Liver (tissue), 9 donors: ENCODE measurements around the gene RTF1. TPM values are rescaled to one million over a fixed set of nuclear protein-coding genes. Genes with fewer than 3 reads are reported as not detected.

Experiments
- DNase-seq: peaks from one replicate; pipeline ENCODE4 v3.0.0-alpha.2; 2017; ENCODE audit warnings: low spot score
- H3K27ac ChIP-seq, 2 donors: one replicate each; pipeline ENCODE4 v1.7.0; 2013; ENCODE audit warnings: inconsistent platforms in 2 of 2, low read length in 2 of 2, control low read depth in 1 of 2, low read depth in 1 of 2, mild to moderate bottlenecking in 1 of 2
- H3K27me3 ChIP-seq, 4 donors: one replicate each; pipeline versions ENCODE4 v1.6.1 to v1.7.0; 2013; ENCODE audit warnings: low read length in 3 of 4, inconsistent platforms in 1 of 4, mild to moderate bottlenecking in 1 of 4, moderate library complexity in 1 of 4; ENCODE audit not compliant: control insufficient read depth in 4 of 4, insufficient read depth in 4 of 4
- H3K36me3 ChIP-seq, 4 donors: one replicate each; pipeline versions ENCODE4 v1.6.1 to v1.7.0; 2013; ENCODE audit warnings: low read length in 3 of 4, mild to moderate bottlenecking in 3 of 4, low read depth in 1 of 4, moderate library complexity in 1 of 4; ENCODE audit not compliant: control insufficient read depth in 4 of 4, insufficient read depth in 3 of 4
- H3K4me1 ChIP-seq, 4 donors: one replicate each; pipeline versions ENCODE4 v1.6.1 to v1.7.0; 2013; ENCODE audit warnings: low read length in 3 of 4, mild to moderate bottlenecking in 3 of 4, moderate library complexity in 1 of 4; ENCODE audit not compliant: control insufficient read depth in 4 of 4, insufficient read depth in 4 of 4
- H3K4me3 ChIP-seq, 3 donors: one replicate each; pipeline versions ENCODE4 v1.6.1 to v1.7.0; 2013; ENCODE audit warnings: low read length in 3 of 3, control low read depth in 1 of 3, low read depth in 1 of 3, mild to moderate bottlenecking in 1 of 3
- H3K9ac ChIP-seq, 2 donors: one replicate each; pipeline ENCODE4 v1.7.0; 2013; ENCODE audit warnings: low read length in 2 of 2, mild to moderate bottlenecking in 2 of 2, moderate library complexity in 2 of 2, control low read depth in 1 of 2, low read depth in 1 of 2
- H3K9me3 ChIP-seq, 4 donors: one replicate each; pipeline versions ENCODE4 v1.6.1 to v1.7.0; 2013; ENCODE audit warnings: low read length in 3 of 4; ENCODE audit not compliant: control insufficient read depth in 4 of 4
- EGR1 ChIP-seq, 2 donors: IDR thresholded peaks; 2 replicates each; pipeline ENCODE4 v1.6.1; 2016 to 2018; ENCODE audit warnings: antibody characterized with exemption in 2 of 2, low read depth in 2 of 2
- FOXA2 ChIP-seq: IDR thresholded peaks from 2 replicates; pipeline ENCODE4 v1.6.1; 2016; ENCODE audit warnings: antibody characterized with exemption
- HNF4G ChIP-seq: IDR thresholded peaks from 2 replicates; pipeline ENCODE4 v1.6.1; 2016; ENCODE audit warnings: antibody characterized with exemption
- NR2F2 ChIP-seq: IDR thresholded peaks from 2 replicates; pipeline ENCODE4 v1.6.1; 2016; ENCODE audit warnings: antibody characterized with exemption
- RXRA ChIP-seq, 2 donors: IDR thresholded peaks; 2 replicates each; pipeline ENCODE4 v1.6.1; 2017 to 2018; ENCODE audit warnings: antibody characterized with exemption in 2 of 2, mild to moderate bottlenecking in 1 of 2
- SP1 ChIP-seq: IDR thresholded peaks from 2 replicates; pipeline ENCODE4 v1.6.1; 2018; ENCODE audit warnings: antibody characterized with exemption, mild to moderate bottlenecking
- TAF1 ChIP-seq: conservative IDR thresholded peaks from 2 replicates; pipeline ENCODE4 v1.6.1; 2016; ENCODE audit warnings: antibody characterized with exemption, mild to moderate bottlenecking
- YY1 ChIP-seq: IDR thresholded peaks from 2 replicates; pipeline ENCODE4 v1.6.1; 2016; ENCODE audit warnings: antibody characterized with exemption, mild to moderate bottlenecking
- WGBS: extraction: QIAGEN DNeasy Blood & Tissue Kit; methylation state at CpG from one replicate; pipeline ENCODE4 v1.1.7; 2013; 5-methylcytosine and 5-hydroxymethylcytosine counted together
- polyA plus RNA-seq, 2 donors: library from polyadenylated mRNA; stranded (reverse) in 1 of 2; unstranded in 1 of 2; fragments of 200-250 nt in 1 of 2; fragments of >200 nt in 1 of 2; fragmentation: Nextera tagmentation in 1 of 2; extraction: Ambion mirVana in 1 of 2; gene quantifications; one replicate each; pipeline versions ENCODE4 v1.2.1 to v1.2.3, GENCODE V29; 2013 to 2015
- total RNA-seq, 2 donors: library from RNA; depleted of rRNA; stranded (reverse); fragments of >200 nt; gene quantifications; one replicate each; pipeline ENCODE4 v1.2.3, GENCODE V29; 2014
- TF ChIP-seq, protein P1 (sequence below): fragments of 150-350 bp; IDR thresholded peaks from 2 replicates; pipeline ENCODE4 v1.5.1; 2017; ENCODE audit warnings: improper control_type of control experiment, low read depth, low read length; ENCODE audit not compliant: missing input control
- TF ChIP-seq, protein P2 (sequence below): IDR thresholded peaks from 2 replicates; pipeline ENCODE4 v1.6.1; 2016; ENCODE audit warnings: antibody characterized with exemption, mild to moderate bottlenecking
- TF ChIP-seq, protein P3 (sequence below): IDR thresholded peaks from 2 replicates; pipeline ENCODE4 v1.6.1; 2016; ENCODE audit warnings: antibody characterized with exemption
- TF ChIP-seq, protein P4 (sequence below): IDR thresholded peaks from 2 replicates; pipeline ENCODE4 v1.6.1; 2016; ENCODE audit warnings: antibody characterized with exemption
- TF ChIP-seq, protein P5 (sequence below): IDR thresholded peaks from 2 replicates; pipeline ENCODE4 v1.6.1; 2016; ENCODE audit warnings: antibody characterized with exemption
- donor health status: healthy.
- donor health status: healthy.
- donor health status: healthy.
- donor health status: healthy.
- donor health status: healthy.

The RTF1 gene
- total and polyA plus RNA-seq, 4 donors = 8.3 to 37.7 (median 12.1) TPM

DNA sequence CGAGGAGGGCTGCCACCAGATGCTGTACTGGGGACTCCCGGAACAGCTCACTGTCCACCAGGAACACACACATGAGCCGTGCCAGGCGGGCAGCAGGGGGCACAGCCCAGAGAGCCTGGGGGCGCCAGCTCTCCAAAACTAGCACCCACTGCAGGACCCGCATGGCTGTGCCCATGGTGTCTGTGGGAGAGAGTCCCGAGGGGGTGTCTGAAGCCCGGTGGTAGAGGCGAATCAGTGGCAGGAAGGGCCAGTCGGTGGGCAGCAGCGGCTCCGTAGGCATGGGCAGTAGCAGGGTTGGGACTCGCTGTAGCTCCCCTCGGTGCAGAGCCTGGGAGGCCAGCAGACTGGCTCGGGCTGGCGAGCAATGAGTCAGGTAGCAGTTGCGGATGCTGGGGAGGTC is 103.7 kb downstream of the RTF1 start:
- Histone ChIP-seq H3K36me3 (peaks cover 4 to 33% (median 9%) of the 10 kb centered on the region in 4 donors), H3K4me3 (no peak overlapping the region), H3K4me1 (no peaks in the 10 kb centered on the region), H3K9ac (no peak overlapping the region), H3K9me3 (no peaks in the 10 kb centered on the region), H3K27ac (no peak overlapping the region), H3K27me3 (no peaks in the 10 kb centered on the region)
- TF ChIP-seq, protein P1, sequence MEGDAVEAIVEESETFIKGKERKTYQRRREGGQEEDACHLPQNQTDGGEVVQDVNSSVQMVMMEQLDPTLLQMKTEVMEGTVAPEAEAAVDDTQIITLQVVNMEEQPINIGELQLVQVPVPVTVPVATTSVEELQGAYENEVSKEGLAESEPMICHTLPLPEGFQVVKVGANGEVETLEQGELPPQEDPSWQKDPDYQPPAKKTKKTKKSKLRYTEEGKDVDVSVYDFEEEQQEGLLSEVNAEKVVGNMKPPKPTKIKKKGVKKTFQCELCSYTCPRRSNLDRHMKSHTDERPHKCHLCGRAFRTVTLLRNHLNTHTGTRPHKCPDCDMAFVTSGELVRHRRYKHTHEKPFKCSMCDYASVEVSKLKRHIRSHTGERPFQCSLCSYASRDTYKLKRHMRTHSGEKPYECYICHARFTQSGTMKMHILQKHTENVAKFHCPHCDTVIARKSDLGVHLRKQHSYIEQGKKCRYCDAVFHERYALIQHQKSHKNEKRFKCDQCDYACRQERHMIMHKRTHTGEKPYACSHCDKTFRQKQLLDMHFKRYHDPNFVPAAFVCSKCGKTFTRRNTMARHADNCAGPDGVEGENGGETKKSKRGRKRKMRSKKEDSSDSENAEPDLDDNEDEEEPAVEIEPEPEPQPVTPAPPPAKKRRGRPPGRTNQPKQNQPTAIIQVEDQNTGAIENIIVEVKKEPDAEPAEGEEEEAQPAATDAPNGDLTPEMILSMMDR = no peak
- TF ChIP-seq, protein P2, sequence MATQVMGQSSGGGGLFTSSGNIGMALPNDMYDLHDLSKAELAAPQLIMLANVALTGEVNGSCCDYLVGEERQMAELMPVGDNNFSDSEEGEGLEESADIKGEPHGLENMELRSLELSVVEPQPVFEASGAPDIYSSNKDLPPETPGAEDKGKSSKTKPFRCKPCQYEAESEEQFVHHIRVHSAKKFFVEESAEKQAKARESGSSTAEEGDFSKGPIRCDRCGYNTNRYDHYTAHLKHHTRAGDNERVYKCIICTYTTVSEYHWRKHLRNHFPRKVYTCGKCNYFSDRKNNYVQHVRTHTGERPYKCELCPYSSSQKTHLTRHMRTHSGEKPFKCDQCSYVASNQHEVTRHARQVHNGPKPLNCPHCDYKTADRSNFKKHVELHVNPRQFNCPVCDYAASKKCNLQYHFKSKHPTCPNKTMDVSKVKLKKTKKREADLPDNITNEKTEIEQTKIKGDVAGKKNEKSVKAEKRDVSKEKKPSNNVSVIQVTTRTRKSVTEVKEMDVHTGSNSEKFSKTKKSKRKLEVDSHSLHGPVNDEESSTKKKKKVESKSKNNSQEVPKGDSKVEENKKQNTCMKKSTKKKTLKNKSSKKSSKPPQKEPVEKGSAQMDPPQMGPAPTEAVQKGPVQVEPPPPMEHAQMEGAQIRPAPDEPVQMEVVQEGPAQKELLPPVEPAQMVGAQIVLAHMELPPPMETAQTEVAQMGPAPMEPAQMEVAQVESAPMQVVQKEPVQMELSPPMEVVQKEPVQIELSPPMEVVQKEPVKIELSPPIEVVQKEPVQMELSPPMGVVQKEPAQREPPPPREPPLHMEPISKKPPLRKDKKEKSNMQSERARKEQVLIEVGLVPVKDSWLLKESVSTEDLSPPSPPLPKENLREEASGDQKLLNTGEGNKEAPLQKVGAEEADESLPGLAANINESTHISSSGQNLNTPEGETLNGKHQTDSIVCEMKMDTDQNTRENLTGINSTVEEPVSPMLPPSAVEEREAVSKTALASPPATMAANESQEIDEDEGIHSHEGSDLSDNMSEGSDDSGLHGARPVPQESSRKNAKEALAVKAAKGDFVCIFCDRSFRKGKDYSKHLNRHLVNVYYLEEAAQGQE = no peak
- TF ChIP-seq, protein P3, sequence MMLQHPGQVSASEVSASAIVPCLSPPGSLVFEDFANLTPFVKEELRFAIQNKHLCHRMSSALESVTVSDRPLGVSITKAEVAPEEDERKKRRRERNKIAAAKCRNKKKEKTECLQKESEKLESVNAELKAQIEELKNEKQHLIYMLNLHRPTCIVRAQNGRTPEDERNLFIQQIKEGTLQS = no peak
- no peak for TF ChIP-seq TAF1
- TF ChIP-seq RXRA (IDR thresholded peaks at IDR 0.05) = no peak
- no peak for TF ChIP-seq YY1
- no peak for TF ChIP-seq FOXA2
- no peak for TF ChIP-seq NR2F2
- TF ChIP-seq SP1 = no peak
- TF ChIP-seq, protein P4, sequence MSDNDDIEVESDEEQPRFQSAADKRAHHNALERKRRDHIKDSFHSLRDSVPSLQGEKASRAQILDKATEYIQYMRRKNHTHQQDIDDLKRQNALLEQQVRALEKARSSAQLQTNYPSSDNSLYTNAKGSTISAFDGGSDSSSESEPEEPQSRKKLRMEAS = no peak
- no peak for TF ChIP-seq HNF4G
- 98% methylated on average over 17 of the region's 17 CpGs for WGBS
- DNase-seq = no peak

DNA sequence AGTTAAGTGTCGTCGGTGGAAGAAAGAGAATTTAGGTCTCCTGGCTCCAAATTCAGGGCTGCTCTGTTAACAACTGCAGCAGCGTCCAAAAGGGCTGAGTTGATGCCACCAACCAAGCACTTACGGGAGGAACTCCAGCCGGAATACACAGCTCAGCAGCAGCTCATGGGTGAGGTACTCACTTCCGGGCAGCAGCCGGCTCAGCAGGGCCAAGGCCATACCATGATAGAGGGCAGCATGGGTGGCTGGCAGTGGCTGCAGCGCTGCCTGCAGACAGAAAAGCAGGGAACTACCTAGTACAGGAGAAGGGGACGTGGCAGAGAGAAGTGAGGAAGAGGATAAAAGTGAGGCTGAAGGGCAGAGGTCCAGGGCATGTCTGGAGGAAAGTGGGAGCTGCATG is 104.7 kb downstream of the RTF1 start:
- no peak overlapping the region for H3K9ac ChIP-seq
- WGBS = 89% methylated on average over 9 of the region's 9 CpGs
- no peak overlapping the region for H3K4me3 ChIP-seq
- no peak for DNase-seq
- H3K27me3 ChIP-seq = no peaks in the 10 kb centered on the region
- H3K9me3 ChIP-seq = no peaks in the 10 kb centered on the region
- H3K27ac ChIP-seq = no peak overlapping the region
- peaks cover 4 to 39% (median 12%) of the 10 kb centered on the region in 4 donors for H3K36me3 ChIP-seq
- no peaks in the 10 kb centered on the region for H3K4me1 ChIP-seq
- TF ChIP-seq, protein P5, sequence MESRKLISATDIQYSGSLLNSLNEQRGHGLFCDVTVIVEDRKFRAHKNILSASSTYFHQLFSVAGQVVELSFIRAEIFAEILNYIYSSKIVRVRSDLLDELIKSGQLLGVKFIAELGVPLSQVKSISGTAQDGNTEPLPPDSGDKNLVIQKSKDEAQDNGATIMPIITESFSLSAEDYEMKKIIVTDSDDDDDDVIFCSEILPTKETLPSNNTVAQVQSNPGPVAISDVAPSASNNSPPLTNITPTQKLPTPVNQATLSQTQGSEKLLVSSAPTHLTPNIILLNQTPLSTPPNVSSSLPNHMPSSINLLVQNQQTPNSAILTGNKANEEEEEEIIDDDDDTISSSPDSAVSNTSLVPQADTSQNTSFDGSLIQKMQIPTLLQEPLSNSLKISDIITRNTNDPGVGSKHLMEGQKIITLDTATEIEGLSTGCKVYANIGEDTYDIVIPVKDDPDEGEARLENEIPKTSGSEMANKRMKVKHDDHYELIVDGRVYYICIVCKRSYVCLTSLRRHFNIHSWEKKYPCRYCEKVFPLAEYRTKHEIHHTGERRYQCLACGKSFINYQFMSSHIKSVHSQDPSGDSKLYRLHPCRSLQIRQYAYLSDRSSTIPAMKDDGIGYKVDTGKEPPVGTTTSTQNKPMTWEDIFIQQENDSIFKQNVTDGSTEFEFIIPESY = no peak
- TF ChIP-seq EGR1 (IDR thresholded peaks at IDR 0.05; ENCODE audit: low read depth in 2 of 2) = no peak
- TF ChIP-seq, protein P4 = no peak
